ENCODE results near the gene PDZD2.

DNA sequence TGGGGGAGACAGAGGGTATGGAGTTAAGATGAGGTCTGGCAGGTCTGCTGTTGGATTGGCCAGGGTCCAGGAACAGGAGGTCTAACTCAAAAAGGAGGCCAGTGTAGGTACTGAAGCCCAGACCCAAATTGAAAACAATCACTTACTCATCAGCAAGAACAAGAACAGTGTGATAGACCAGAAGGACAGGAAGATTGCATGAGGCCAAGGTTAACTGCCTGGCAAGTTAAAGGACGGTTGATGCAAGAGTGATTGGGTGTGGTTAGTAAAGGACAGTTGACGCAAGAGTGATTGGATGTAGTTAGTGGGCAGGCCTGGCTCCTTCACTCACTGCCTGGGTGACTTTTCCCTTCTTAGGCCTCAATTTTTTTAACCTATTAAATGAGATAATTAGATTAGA, 132.6 kb downstream of the PDZD2 start:
- TF ChIP-seq CTCF (IDR thresholded peaks at IDR 0.05) (no peak), EZH2 (IDR thresholded peaks at IDR 0.05) (no peak), EZH2phosphoT487 (IDR thresholded peaks at IDR 0.05) (no peak)

Measured in neural progenitor cell (in vitro differentiated cells).